Measurements from ENCODE around the gene EXD3. TPM values are rescaled to one million over a fixed set of nuclear protein-coding genes. Genes with fewer than 3 reads are reported as not detected.

The EXD3 gene
- total RNA-seq, 2 experiments from 2014 or later: 8.1 to 9.0 TPM

GRCh38 chr9:137276473-137277328 lies 146.3 kb downstream of the EXD3 start:
- peaks cover 11% of the 10 kb centered on the region for H3K4me1 Mint-ChIP-seq (ENCODE audit: low read depth)
- H3K9me3 Mint-ChIP-seq: no peaks in the 10 kb centered on the region
- peak overlapping the region; percentile 72 for H3K4me3 Mint-ChIP-seq
- intact Hi-C loops (cut with micrococcal nuclease): no loop called here
- peaks cover 7% of the 10 kb centered on the region for H3K36me3 Mint-ChIP-seq (ENCODE audit: low read depth)
- ChIA-PET CTCF (interaction anchor here (1.9 kb wide), 1 partner anchor 146 kb away, joined by 4 read pairs; the partner anchor contains the start of genes EXD3 and NOXA1), POLR2A (interaction anchor here (0.6 to 1.6 kb wide), 8 partner anchors 10 to 282 kb away, joined by 3 to 7 read pairs (median 3); partner anchors contain the start of gene NRARP)
- DNase-seq (no peak), ATAC-seq (peak; percentile 21)
- H3K27me3 Mint-ChIP-seq: peaks cover 3% of the 10 kb centered on the region
- H3K27ac Mint-ChIP-seq: peak overlapping the region; percentile 55
- TF ChIP-seq CTCF (IDR thresholded peaks at IDR 0.05): no peak

GRCh38 chr9:137275588-137276472 lies 147.1 kb downstream of the EXD3 start:
- DNase-seq (no peak), ATAC-seq (no peak)
- H3K36me3 Mint-ChIP-seq (ENCODE audit: low read depth): peaks cover 14% of the 10 kb centered on the region
- intact Hi-C loops (cut with micrococcal nuclease): no loop called here
- no peaks in the 10 kb centered on the region for H3K9me3 Mint-ChIP-seq
- CTCF ChIA-PET: interaction anchor here (1.9 kb wide), 1 partner anchor 147 kb away, joined by 4 read pairs; the partner anchor contains the start of genes EXD3 and NOXA1
- no peak for TF ChIP-seq CTCF (IDR thresholded peaks at IDR 0.05)
- H3K4me3 Mint-ChIP-seq: no peak overlapping the region
- H3K27me3 Mint-ChIP-seq: peaks cover 3% of the 10 kb centered on the region
- H3K27ac Mint-ChIP-seq: no peak overlapping the region
- POLR2A ChIA-PET: interaction anchor here (1.0 to 1.6 kb wide), 3 partner anchors 11 to 103 kb away, joined by 3 read pairs; no protein-coding TSS in a partner anchor
- peaks cover 18% of the 10 kb centered on the region for H3K4me1 Mint-ChIP-seq (ENCODE audit: low read depth)

GRCh38 chr9:137275203-137275587 lies 147.8 kb downstream of the EXD3 start:
- no peak for ATAC-seq
- DNase-seq: no peak
- ChIA-PET POLR2A (interaction anchor here (1.2 to 1.6 kb wide), 2 partner anchors 10 to 19 kb away, joined by 5 to 8 read pairs; no protein-coding TSS in a partner anchor), CTCF (no interaction called here)
- H3K36me3 Mint-ChIP-seq (ENCODE audit: low read depth): peaks cover 15% of the 10 kb centered on the region
- peaks cover 3% of the 10 kb centered on the region for H3K27me3 Mint-ChIP-seq
- no peak overlapping the region for H3K27ac Mint-ChIP-seq
- no peaks in the 10 kb centered on the region for H3K9me3 Mint-ChIP-seq
- peaks cover 19% of the 10 kb centered on the region for H3K4me1 Mint-ChIP-seq (ENCODE audit: low read depth)
- intact Hi-C loops (cut with micrococcal nuclease): no loop called here
- TF ChIP-seq CTCF (IDR thresholded peaks at IDR 0.05): no peak
- H3K4me3 Mint-ChIP-seq: no peak overlapping the region

GRCh38 chr9:137273611-137274320 lies 149.2 kb downstream of the EXD3 start:
- ChIA-PET CTCF (interaction anchor here (1.1 to 2.6 kb wide), 3 partner anchors 12 to 37 kb away, joined by 4 to 7 read pairs (median 4); no protein-coding TSS in a partner anchor), POLR2A (interaction anchor here (1.2 to 1.6 kb wide), 2 partner anchors 9 to 18 kb away, joined by 5 to 8 read pairs; no protein-coding TSS in a partner anchor)
- Mint-ChIP-seq H3K27ac (no peak overlapping the region), H3K27me3 (peaks cover 3% of the 10 kb centered on the region), H3K4me3 (no peak overlapping the region), H3K4me1 (ENCODE audit: low read depth) (peaks cover 19% of the 10 kb centered on the region), H3K36me3 (ENCODE audit: low read depth) (peaks cover 25% of the 10 kb centered on the region), H3K9me3 (no peaks in the 10 kb centered on the region)
- DNase-seq (no peak), ATAC-seq (no peak)
- TF ChIP-seq CTCF (IDR thresholded peaks at IDR 0.05): no peak
- intact Hi-C loops (cut with micrococcal nuclease): no loop called here
